Fibroblast of peridontal ligament (primary cell): ENCODE measurements around the gene PRSS36.
"Not testable (repeated sequence)": the region's sequence is repeated elsewhere in the genome, so short reads cannot be mapped to it uniquely, and the experiment has no call there.

Source experiments
- DNase-seq: peaks from one replicate; pipeline ENCODE4 v3.0.0-alpha.2; 2010; ENCODE audit errors: extremely low read depth

The PRSS36 gene

GRCh38 chr16:31100876-31101641 is 48.8 kb downstream of the PRSS36 start:
- DNase-seq: not testable (repeated sequence)

GRCh38 chr16:31099860-31100638 is 49.8 kb downstream of the PRSS36 start:
- peak; percentile 13 for DNase-seq

GRCh38 chr16:31094424-31095120 is 55.3 kb downstream of the PRSS36 start, which contains the start of gene VKORC1:
TSS of gene VKORC1 (minus strand) at chr16:31094797. CDS start at chr16:31094729, 68 bp downstream.
- peak; percentile 97 for DNase-seq

GRCh38 chr16:31094088-31094423 is 55.8 kb downstream of the PRSS36 start:
- DNase-seq: no peak

GRCh38 chr16:31093132-31093703 is 56.6 kb downstream of the PRSS36 start:
- DNase-seq: no peak

- DNase-seq: no peak
Measured at GRCh38 chr16:31092330-31092729, 57.5 kb downstream of the PRSS36 start.

GRCh38 chr16:31090540-31090939 is 59.3 kb downstream of the PRSS36 start:
- peak; percentile 39 for DNase-seq

DNA sequence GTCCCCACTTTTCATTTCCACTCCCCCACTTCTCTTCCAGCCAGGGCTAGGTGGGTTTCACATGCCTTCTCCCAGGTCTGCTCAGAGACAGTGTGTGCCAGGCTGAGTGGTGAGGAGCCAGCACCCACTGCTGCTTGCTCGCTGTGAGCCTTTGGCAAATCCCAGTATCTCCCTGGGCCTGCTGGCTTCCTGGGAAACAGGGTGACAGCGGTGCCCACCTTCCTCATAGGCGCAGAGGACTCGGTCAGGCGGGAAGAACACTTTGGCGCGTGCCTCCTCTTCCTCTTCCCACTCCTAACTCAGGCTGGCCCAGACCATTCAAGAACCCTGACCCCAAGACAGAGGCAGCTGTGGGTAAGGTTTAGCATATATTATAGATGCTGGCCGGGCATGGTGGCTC is 60.7 kb downstream of the PRSS36 start:
- no peak for DNase-seq
